ENCODE results near the gene CMIP. TPM values are rescaled to one million over a fixed set of nuclear protein-coding genes. Genes with fewer than 3 reads are reported as not detected.

Gene CMIP
- polyA plus RNA-seq, 3 donors = 0.85 to 61.9 (median 0.93) TPM

GRCh38 chr16:81517629-81518438 is 73.2 kb downstream of the CMIP start:
- H3K36me3 Mint-ChIP-seq = peaks cover 28 to 49% of the 10 kb centered on the region in 2 donors
- H3K4me1 ChIP-seq (ENCODE audit: control insufficient read depth in 1 of 2, insufficient read depth in 2 of 2, low read length in 2 of 2) = peaks cover 39 to 47% of the 10 kb centered on the region in 2 donors
- H3K79me2 ChIP-seq (ENCODE audit: insufficient read depth, low read length) = peaks cover 98% of the 10 kb centered on the region
- no peak overlapping the region for H3K9ac ChIP-seq (ENCODE audit: insufficient read depth, low read length, poor library complexity, severe bottlenecking)
- H3K4me3 Mint-ChIP-seq = no peak overlapping the region
- H3K27ac ChIP-seq (ENCODE audit: low read depth in 1 of 2, low read length in 2 of 2) = peak overlapping the region in 1 of 2 donors; percentile 5
- WGBS (ENCODE audit: insufficient coverage) = over 99% methylated on average over 12 of the region's 20 CpGs
- no peaks in the 10 kb centered on the region for H3K9me3 ChIP-seq (replicated peaks in 1 of 2; ENCODE audit: control insufficient read depth in 1 of 2, insufficient read depth in 1 of 2, low read length in 2 of 2)
- no peak overlapping the region for H3K4me2 ChIP-seq (replicated peaks; ENCODE audit: extremely low read depth, low read length, poor library complexity, severe bottlenecking)
- no peak overlapping the region for H2AFZ ChIP-seq (ENCODE audit: insufficient read depth, low read depth, low read length, poor library complexity, severe bottlenecking)
- TF ChIP-seq CTCF (IDR thresholded peaks at IDR 0.05) = no peak
- H4K20me1 ChIP-seq (ENCODE audit: insufficient read depth, low read length) = peaks cover 99% of the 10 kb centered on the region
- no peaks in the 10 kb centered on the region for H3K27me3 ChIP-seq (ENCODE audit: control insufficient read depth in 2 of 2, insufficient read depth in 2 of 2, low read length in 2 of 2)
- H3K9me3 Mint-ChIP-seq = no peaks in the 10 kb centered on the region
- H3K27ac Mint-ChIP-seq = peak overlapping the region in 2 of 7 donors; percentile 48 to 73
- H3K36me3 ChIP-seq (replicated peaks in 1 of 2; ENCODE audit: control insufficient read depth in 1 of 2, insufficient read depth in 2 of 2, low read length in 2 of 2) = peaks cover 20 to 46% of the 10 kb centered on the region in 2 donors
- peaks cover 60% of the 10 kb centered on the region for H3K4me1 Mint-ChIP-seq
- H3K4me3 ChIP-seq (replicated peaks in 1 of 3; ENCODE audit: low read depth in 2 of 3, low read length in 3 of 3) = no peak overlapping the region
- DNase-seq = no peak
- intact Hi-C loops (cut with micrococcal nuclease) = no loop called here
- H3K27me3 Mint-ChIP-seq (ENCODE audit: low read depth in 3 of 3) = peaks cover 0 to 3% (median 2%) of the 10 kb centered on the region in 3 donors

- Histone ChIP-seq H3K4me3 (replicated peaks in 1 of 3; ENCODE audit: low read depth in 2 of 3, low read length in 3 of 3) (no peak overlapping the region), H3K79me2 (ENCODE audit: insufficient read depth, low read length) (peaks cover 98% of the 10 kb centered on the region), H3K9me3 (replicated peaks in 1 of 2; ENCODE audit: control insufficient read depth in 1 of 2, insufficient read depth in 1 of 2, low read length in 2 of 2) (no peaks in the 10 kb centered on the region), H3K36me3 (replicated peaks in 1 of 2; ENCODE audit: control insufficient read depth in 1 of 2, insufficient read depth in 2 of 2, low read length in 2 of 2) (peaks cover 26 to 51% of the 10 kb centered on the region in 2 donors), H3K9ac (ENCODE audit: insufficient read depth, low read length, poor library complexity, severe bottlenecking) (no peak overlapping the region), H3K4me2 (replicated peaks; ENCODE audit: extremely low read depth, low read length, poor library complexity, severe bottlenecking) (no peak overlapping the region), H3K4me1 (ENCODE audit: control insufficient read depth in 1 of 2, insufficient read depth in 2 of 2, low read length in 2 of 2) (peaks cover 33 to 41% of the 10 kb centered on the region in 2 donors), H3K27me3 (ENCODE audit: control insufficient read depth in 2 of 2, insufficient read depth in 2 of 2, low read length in 2 of 2) (no peaks in the 10 kb centered on the region), H4K20me1 (ENCODE audit: insufficient read depth, low read length) (peaks cover 99% of the 10 kb centered on the region), H2AFZ (ENCODE audit: insufficient read depth, low read depth, low read length, poor library complexity, severe bottlenecking) (no peak overlapping the region), H3K27ac (ENCODE audit: low read depth in 1 of 2, low read length in 2 of 2) (peak overlapping the region in 1 of 2 donors; percentile 5)
- H3K4me1 Mint-ChIP-seq = peaks cover 56% of the 10 kb centered on the region
- H3K27ac Mint-ChIP-seq = peak overlapping the region in 5 of 7 donors; percentile 23 to 92 (median 70)
- no peak for DNase-seq
- H3K36me3 Mint-ChIP-seq = peaks cover 30 to 49% of the 10 kb centered on the region in 2 donors
- H3K4me3 Mint-ChIP-seq = no peak overlapping the region
- intact Hi-C loops (cut with micrococcal nuclease) = no loop called here
- H3K9me3 Mint-ChIP-seq = no peaks in the 10 kb centered on the region
- no peak for TF ChIP-seq CTCF (IDR thresholded peaks at IDR 0.05)
- peaks cover 0 to 3% (median 2%) of the 10 kb centered on the region in 3 donors for H3K27me3 Mint-ChIP-seq (ENCODE audit: low read depth in 3 of 3)
- WGBS (ENCODE audit: insufficient coverage) = 65% methylated on average over 7 of the region's 8 CpGs
Observed at GRCh38 chr16:81518439-81518757, 73.8 kb downstream of the CMIP start.

Measured in CD14-positive monocyte (primary cell).